Endothelial cell of umbilical vein (primary cell): Measurements from ENCODE around the gene FOLR3. TPM values are rescaled to one million over a fixed set of nuclear protein-coding genes. Genes with fewer than 3 reads are reported as not detected.
A peak's percentile ranks its signal among the peaks of the same experiment; 100 is the strongest.

Experiments used
- BruUV-seq: library from RNA; stranded (reverse); fragments of 400-500 nt; replicated peaks from 2 replicates; lab custom pipeline; 2021; lab: Mats Ljungman, UMichigan
- CTCF ChIA-PET: fragments of 300-600, 350-600 bp; sonication (Branson Sonifier 250); formaldehyde crosslinking; loops from one replicate; lab custom pipeline; 2021; ENCODE audit warnings: antibody characterized with exemption, inconsistent platforms; lab: Charles Lee
- POLR2A ChIA-PET: fragments of 300-600, 350-600 bp; sonication (Branson Sonifier 250); formaldehyde crosslinking; loops from one replicate; lab custom pipeline; 2021; ENCODE audit warnings: antibody characterized with exemption, inconsistent platforms; lab: Charles Lee
- DNase-seq: peaks from one replicate; pipeline ENCODE4 v3.0.0-alpha.2; 2011; ENCODE audit warnings: low read depth, low spot score
- FAIRE-seq: peaks from 2 replicates; lab custom pipeline; 2011; peaks lifted over from hg19 to GRCh38; lab: Jason Lieb, UNC
- H2AFZ ChIP-seq: 2 replicates; pipeline ENCODE4 v1.6.0; 2012; ENCODE audit warnings: low read depth, low read length, control low read depth, inconsistent platforms
- H3K27ac ChIP-seq: 2 replicates; pipeline ENCODE4 v1.5.1; 2011; ENCODE audit warnings: low read depth, mild to moderate bottlenecking, control low read depth, low read length, moderate library complexity; ENCODE audit not compliant: insufficient read depth
- H3K27me3 ChIP-seq, 2 experiments: 2 replicates each; pipeline versions ENCODE4 v1.6.0 to v1.6.1; 2011; ENCODE audit warnings: low read length in 2 of 2, mixed read lengths in 1 of 2; ENCODE audit not compliant: control insufficient read depth in 2 of 2, insufficient read depth in 2 of 2
- H3K36me3 ChIP-seq, 2 experiments: 2 replicates in 1 of 2; 3 replicates in 1 of 2; pipeline ENCODE4 v1.5.1; 2011; ENCODE audit warnings: low read length in 2 of 2, mild to moderate bottlenecking in 1 of 2, moderate library complexity in 1 of 2; ENCODE audit not compliant: control insufficient read depth in 2 of 2, insufficient read depth in 2 of 2; ENCODE audit errors: extremely low read depth in 1 of 2
- H3K4me1 ChIP-seq: 3 replicates; pipeline ENCODE4 v1.5.1; 2011; ENCODE audit warnings: mild to moderate bottlenecking, low read length; ENCODE audit not compliant: control insufficient read depth, insufficient read depth; ENCODE audit errors: extremely low read depth
- H3K4me2 ChIP-seq: 2 replicates; pipeline ENCODE4 v1.6.1; 2011; ENCODE audit warnings: low read length, control low read depth, mixed read lengths; ENCODE audit not compliant: insufficient read depth
- H3K4me3 ChIP-seq, 3 experiments: fragments of 200-600 bp in 1 of 3; sonication (generic), shearing (Covaris generic) in 1 of 3; replicated peaks in 1 of 3; 2 replicates each; pipeline ENCODE4 v1.5.1; 2011 to 2016; ENCODE audit warnings: control low read depth in 3 of 3, low read length in 3 of 3, mild to moderate bottlenecking in 2 of 3, inconsistent platforms in 1 of 3, low read depth in 1 of 3, moderate library complexity in 1 of 3; ENCODE audit not compliant: insufficient read depth in 1 of 3
- H3K79me2 ChIP-seq: 2 replicates; pipeline ENCODE4 v1.6.0; 2012; ENCODE audit warnings: low read length, inconsistent platforms; ENCODE audit not compliant: control insufficient read depth, insufficient read depth
- H3K9ac ChIP-seq: replicated peaks from 2 replicates; pipeline ENCODE3; 2011; ENCODE audit warnings: low read length, control low read depth; ENCODE audit not compliant: insufficient read depth; ENCODE audit errors: extremely low read depth
- H3K9me1 ChIP-seq: replicated peaks from 3 replicates; pipeline ENCODE4 v1.6.0; 2011; ENCODE audit warnings: mild to moderate bottlenecking, low read length; ENCODE audit not compliant: control insufficient read depth, insufficient read depth; ENCODE audit errors: extremely low read depth
- H3K9me3 ChIP-seq: replicated peaks from 2 replicates; pipeline ENCODE4 v1.5.1; 2012; ENCODE audit warnings: low read length, inconsistent platforms; ENCODE audit not compliant: control insufficient read depth, insufficient read depth
- H4K20me1 ChIP-seq: replicated peaks from 2 replicates; pipeline ENCODE3; 2011; ENCODE audit warnings: mild to moderate bottlenecking, low read length; ENCODE audit not compliant: control insufficient read depth, insufficient read depth; ENCODE audit errors: extremely low read depth
- EZH2 ChIP-seq: IDR thresholded peaks from 2 replicates; pipeline ENCODE4 v1.6.1; 2012; ENCODE audit warnings: borderline replicate concordance, low read depth, mild to moderate bottlenecking, moderate library complexity, low read length, inconsistent platforms; ENCODE audit not compliant: severe bottlenecking
- JUN ChIP-seq: IDR thresholded peaks from 2 replicates; pipeline ENCODE4 v1.6.1; 2011; ENCODE audit warnings: borderline replicate concordance, low read depth; ENCODE audit not compliant: insufficient read length, insufficient read depth
- POLR2A ChIP-seq: IDR thresholded peaks from 2 replicates; pipeline ENCODE4 v1.6.1; 2012; ENCODE audit warnings: low read depth, mild to moderate bottlenecking, control low read depth, low read length
- dilution Hi-C: fragments of 300-500 bp; cut with MboI; formaldehyde crosslinking; loops from one replicate; pipeline ENCODE4 v1.15.0; 2019; ENCODE audit warnings: low sequenced_read_pairs; ENCODE audit not compliant: extremely low pct_ligation_motif_present
- intact Hi-C: fragments of 100-400 bp; cut with micrococcal nuclease; formaldehyde crosslinking; loops from one replicate; pipeline ENCODE4 v1.10.0; 2022
- polyA plus RNA-seq, 4 experiments: library from polyadenylated mRNA; depleted of rRNA in 3 of 4; stranded (reverse) in 3 of 4; unstranded in 1 of 4; fragments of >200 nt; gene quantifications; 2 replicates each; pipeline versions ENCODE4 v1.2.1 to v1.2.3, GENCODE V29; 2011 to 2012; ENCODE audit warnings: missing spikeins in 1 of 4
- total RNA-seq: library from RNA; stranded (reverse); gene quantifications from 2 replicates; pipeline ENCODE4 v1.2.3, GENCODE V29; 2021

The FOLR3 gene
- total and polyA plus RNA-seq, 2 donors (not counting 3 experiments of a cell fraction or from before 2014, with no cell fraction given) = not detected

DNA sequence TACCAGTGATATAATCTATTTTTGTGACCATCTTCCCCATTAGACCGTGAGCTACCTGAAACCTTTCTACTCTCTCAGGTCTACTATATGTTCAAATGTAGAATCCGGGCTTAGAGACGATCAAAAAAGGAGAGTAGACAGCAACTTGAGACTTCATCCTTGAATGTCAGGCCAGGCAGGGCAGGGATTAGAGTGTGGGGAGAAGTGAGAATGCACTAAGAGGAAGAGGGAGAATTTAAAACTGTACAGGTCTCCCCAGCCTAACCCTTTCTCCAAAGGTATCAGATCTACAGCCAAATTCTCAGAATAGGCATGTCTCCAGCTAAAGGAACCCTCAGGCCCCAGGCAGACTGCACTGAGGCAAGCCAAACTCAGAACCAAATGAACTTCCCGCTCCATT lies 33.4 kb upstream of the FOLR3 start:
- BruUV-seq = no TSS peak
- DNase-seq = no peak
- H3K4me2 ChIP-seq = peak overlapping the region; percentile 78
- intact Hi-C loops = loop anchor here (2.0 kb wide), 1 partner anchor 61 kb away; no protein-coding TSS in a partner anchor
- no peak for FAIRE-seq
- TF ChIP-seq POLR2A (peak; percentile 11), JUN (no peak)
- peaks cover 11 to 17% of the 10 kb centered on the region in 2 experiments for H3K36me3 ChIP-seq
- H3K9me1 ChIP-seq = no peaks in the 10 kb centered on the region
- H3K79me2 ChIP-seq = peaks cover 29% of the 10 kb centered on the region
- peaks cover 26% of the 10 kb centered on the region for H3K4me1 ChIP-seq
- H3K4me3 ChIP-seq = peak overlapping the region; percentile 74 to 97 (median 86)
- no peak overlapping the region for H2AFZ ChIP-seq
- H3K27ac ChIP-seq = peak overlapping the region; percentile 88
- H3K27me3 ChIP-seq = no peaks in the 10 kb centered on the region
- no peaks in the 10 kb centered on the region for H4K20me1 ChIP-seq
- dilution Hi-C loops = no loop called here
- no peaks in the 10 kb centered on the region for H3K9me3 ChIP-seq
- ChIA-PET CTCF (interaction anchor here (1.0 to 2.0 kb wide), 5 partner anchors 12 to 329 kb away, joined by 3 to 9 read pairs (median 4); no protein-coding TSS in a partner anchor), POLR2A (no interaction called here)
- peak overlapping the region; percentile 99 for H3K9ac ChIP-seq

DNA sequence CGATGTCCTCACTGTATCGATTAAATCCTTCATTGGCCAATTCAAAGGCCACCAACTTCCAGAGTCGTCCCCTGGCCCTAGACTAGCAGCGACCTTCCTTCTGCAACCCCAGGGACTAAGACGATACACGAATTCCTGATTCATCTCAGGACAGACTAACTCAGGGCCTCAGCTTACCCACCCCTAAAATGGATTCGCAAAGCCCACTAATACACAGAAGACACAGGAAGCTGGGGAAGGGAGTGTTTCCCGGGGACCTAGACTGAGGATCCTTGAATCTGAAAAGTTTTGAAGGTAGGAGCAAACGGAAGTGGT lies 32.9 kb upstream of the FOLR3 start:
- Histone ChIP-seq H3K27me3 (no peaks in the 10 kb centered on the region), H4K20me1 (no peaks in the 10 kb centered on the region), H3K27ac (peak overlapping the region; percentile 88), H3K4me3 (peak overlapping the region; percentile 74 to 97 (median 86)), H2AFZ (peak overlapping the region; percentile 45), H3K79me2 (peaks cover 29% of the 10 kb centered on the region), H3K4me2 (peak overlapping the region; percentile 78), H3K9ac (peak overlapping the region; percentile 99), H3K4me1 (peaks cover 26% of the 10 kb centered on the region), H3K9me1 (no peaks in the 10 kb centered on the region), H3K9me3 (no peaks in the 10 kb centered on the region), H3K36me3 (peaks cover 11 to 15% of the 10 kb centered on the region in 2 experiments)
- dilution Hi-C loops (no loop called here), intact Hi-C loops (loop anchor here (2.0 kb wide), 1 partner anchor 62 kb away; no protein-coding TSS in a partner anchor)
- CTCF ChIA-PET = interaction anchor here (1.0 to 2.2 kb wide), 4 partner anchors 12 to 328 kb away, joined by 3 to 7 read pairs (median 4); no protein-coding TSS in a partner anchor
- FAIRE-seq = no peak
- TF ChIP-seq EZH2 = no peak
- TF ChIP-seq POLR2A = peak; percentile 2
- no TSS peak for BruUV-seq
- no peak for DNase-seq
- POLR2A ChIA-PET = no interaction called here
